Measurements from ENCODE around the gene SUSD1.

SUSD1 gene

DNA sequence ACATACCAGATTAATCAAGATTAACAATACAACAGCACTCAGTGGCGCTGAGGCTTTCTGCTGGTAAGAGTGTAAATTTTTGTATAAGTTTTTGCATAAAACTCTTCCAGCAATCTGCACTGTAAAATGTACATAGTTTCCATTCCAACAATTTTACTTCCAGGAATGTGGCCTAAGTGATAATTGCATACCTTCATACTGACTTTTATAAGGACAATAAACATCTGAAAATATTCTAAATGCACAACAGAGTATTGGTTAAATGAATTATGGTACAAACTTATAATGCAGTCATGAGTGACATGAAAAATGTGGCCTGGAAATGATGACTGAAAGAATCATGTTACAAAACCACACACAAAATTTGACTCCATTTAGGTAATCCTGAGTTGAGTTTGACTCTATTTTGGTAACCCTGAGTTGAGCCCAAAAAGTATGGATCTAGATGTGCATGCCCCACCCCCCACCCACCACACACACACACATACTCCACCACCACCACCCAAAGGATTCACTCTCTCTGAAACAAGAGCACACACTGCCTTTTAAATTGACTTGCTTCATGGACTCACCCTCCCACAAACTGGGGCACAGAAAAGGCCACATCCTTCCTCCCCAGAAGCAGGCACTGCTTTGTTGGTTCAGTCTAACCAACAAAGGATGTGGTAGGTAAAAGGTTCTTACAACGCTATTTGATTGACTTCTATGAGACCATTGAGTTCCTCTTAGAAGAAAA lies 137.6 kb downstream of the SUSD1 start:
- no peak overlapping the region for H3K4me3 ChIP-seq (ENCODE audit: low read depth, low read length)
- TF ChIP-seq, protein P1, sequence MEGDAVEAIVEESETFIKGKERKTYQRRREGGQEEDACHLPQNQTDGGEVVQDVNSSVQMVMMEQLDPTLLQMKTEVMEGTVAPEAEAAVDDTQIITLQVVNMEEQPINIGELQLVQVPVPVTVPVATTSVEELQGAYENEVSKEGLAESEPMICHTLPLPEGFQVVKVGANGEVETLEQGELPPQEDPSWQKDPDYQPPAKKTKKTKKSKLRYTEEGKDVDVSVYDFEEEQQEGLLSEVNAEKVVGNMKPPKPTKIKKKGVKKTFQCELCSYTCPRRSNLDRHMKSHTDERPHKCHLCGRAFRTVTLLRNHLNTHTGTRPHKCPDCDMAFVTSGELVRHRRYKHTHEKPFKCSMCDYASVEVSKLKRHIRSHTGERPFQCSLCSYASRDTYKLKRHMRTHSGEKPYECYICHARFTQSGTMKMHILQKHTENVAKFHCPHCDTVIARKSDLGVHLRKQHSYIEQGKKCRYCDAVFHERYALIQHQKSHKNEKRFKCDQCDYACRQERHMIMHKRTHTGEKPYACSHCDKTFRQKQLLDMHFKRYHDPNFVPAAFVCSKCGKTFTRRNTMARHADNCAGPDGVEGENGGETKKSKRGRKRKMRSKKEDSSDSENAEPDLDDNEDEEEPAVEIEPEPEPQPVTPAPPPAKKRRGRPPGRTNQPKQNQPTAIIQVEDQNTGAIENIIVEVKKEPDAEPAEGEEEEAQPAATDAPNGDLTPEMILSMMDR (IDR thresholded peaks at IDR 0.05; ENCODE audit: borderline replicate concordance, insufficient read depth, low read depth, low read length), result no peak

DNA sequence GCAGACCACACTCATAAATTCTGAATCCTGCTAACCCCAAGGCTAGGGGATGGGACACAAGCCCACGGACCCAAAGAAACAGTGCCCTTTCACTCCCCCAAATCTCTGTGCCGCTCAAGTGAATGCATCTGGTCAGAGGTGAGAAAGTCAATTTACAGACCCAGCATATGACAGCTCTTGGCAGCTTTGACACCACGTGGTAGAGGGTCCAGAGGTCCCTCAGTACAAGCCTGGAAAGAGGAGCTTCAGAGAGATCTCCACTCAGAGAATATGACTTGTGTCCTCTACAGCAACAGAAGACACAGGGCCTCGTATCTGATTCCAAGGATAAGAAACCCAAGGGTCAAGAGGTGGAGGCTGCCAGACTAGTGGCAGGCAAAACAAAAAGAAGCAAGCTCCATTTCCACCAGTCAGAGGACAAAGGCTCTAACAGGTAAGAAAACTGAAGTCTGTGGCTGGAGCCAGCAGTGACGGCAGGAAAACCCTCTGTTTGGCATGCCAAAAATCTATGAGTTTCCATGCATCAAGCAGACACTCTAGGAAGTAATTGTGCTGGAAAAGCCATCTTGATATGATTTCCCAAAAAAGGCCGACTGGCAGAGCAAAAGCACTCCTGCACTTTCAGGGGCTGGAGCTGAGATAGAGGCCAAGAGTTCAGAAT lies 139.8 kb downstream of the SUSD1 start:
- TF ChIP-seq, protein P1 (IDR thresholded peaks at IDR 0.05; ENCODE audit: borderline replicate concordance, insufficient read depth, low read depth, low read length), result no peak
- no peak overlapping the region for H3K4me3 ChIP-seq (ENCODE audit: low read depth, low read length)

DNA sequence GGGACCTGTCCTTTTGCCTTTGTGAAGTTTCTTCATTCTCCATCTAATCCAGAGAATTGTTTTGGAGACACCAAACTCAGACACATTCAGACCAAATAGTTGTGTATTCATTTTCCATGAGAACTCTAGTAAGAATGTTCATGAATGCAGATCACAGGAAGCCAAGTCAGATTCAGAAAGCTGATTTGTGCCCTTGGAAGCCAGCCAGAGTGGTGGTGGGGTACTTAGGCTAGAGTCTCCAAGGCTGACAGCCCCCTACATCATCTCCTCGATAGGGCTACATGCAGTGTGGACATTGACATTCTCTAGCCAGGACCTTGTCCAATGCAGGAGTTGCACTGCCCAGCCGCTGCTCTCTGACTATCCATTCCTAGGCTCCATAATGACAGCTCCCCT lies 140.9 kb downstream of the SUSD1 start:
- no peak overlapping the region for H3K4me3 ChIP-seq (ENCODE audit: low read depth, low read length)
- TF ChIP-seq, protein P1 (IDR thresholded peaks at IDR 0.05; ENCODE audit: borderline replicate concordance, insufficient read depth, low read depth, low read length), result no peak

DNA sequence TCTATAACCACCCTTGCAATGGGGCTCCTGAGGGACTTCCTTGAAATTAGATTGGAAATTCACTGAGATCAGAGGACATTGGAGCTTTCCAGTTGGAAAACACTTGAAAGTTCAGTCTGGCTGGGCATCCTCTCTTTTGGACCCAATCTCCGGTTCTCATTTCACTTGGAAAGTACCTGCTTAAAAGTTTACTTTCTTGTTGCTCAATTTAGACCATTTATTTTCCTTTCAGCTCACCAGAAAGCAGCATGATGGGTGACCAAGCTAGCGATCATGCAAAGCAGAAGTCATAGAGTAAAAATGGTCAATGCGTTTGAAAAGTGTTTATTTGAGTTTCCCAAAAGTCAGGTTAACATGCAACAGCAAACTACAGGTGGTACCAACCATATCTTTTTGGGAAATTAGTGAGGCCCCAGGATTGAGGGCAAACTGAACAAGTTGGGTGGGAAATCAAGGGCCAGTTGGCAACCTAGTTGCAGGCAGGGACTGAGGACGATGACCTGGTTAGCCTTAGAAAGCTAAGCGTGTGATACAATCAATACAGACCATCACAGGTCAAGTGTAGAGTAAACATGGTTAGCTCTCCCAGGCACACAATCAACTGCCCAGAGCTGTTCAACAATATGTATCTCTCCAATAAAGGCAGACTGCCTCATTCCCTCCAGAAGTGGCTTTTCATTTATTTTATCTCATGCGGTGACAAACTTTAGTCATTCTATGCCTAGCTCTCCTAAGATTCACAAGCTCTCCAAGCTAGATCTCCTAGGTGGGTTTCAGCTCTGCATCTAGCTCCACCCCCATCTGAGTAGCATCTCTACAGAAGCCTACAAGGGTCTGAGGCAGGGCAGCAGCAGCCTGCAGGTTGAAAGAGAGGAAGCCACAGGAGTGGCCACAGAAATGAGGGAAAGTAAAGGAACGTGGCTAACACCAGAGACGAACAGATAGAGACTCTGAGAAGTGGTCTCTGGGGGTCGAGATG lies 141.6 kb downstream of the SUSD1 start:
- peak overlapping the region; percentile 1 for H3K4me3 ChIP-seq (ENCODE audit: low read depth, low read length)
- TF ChIP-seq, protein P1 (IDR thresholded peaks at IDR 0.05; ENCODE audit: borderline replicate concordance, insufficient read depth, low read depth, low read length), result no peak

DNA sequence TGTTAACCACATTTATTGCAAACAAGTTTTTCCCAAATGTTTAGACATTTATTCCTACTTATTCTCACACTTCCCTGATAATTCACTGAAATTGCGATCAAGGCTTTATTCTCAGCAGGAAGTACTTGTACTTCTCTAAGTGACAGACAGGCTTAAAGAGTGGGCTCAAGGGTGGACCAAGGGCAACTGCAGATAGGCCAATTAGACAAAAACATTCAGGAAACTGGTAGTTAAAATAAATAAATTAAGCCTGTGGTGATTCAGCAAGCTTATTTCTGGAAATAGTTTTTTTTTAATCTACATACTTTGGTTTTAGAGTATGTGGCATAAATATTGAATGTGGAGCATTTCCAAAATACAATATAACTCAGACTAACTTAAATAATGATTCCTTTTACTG lies 142.4 kb downstream of the SUSD1 start:
- no peak overlapping the region for H3K4me3 ChIP-seq (ENCODE audit: low read depth, low read length)
- TF ChIP-seq, protein P1 (IDR thresholded peaks at IDR 0.05; ENCODE audit: borderline replicate concordance, insufficient read depth, low read depth, low read length), result no peak

DNA sequence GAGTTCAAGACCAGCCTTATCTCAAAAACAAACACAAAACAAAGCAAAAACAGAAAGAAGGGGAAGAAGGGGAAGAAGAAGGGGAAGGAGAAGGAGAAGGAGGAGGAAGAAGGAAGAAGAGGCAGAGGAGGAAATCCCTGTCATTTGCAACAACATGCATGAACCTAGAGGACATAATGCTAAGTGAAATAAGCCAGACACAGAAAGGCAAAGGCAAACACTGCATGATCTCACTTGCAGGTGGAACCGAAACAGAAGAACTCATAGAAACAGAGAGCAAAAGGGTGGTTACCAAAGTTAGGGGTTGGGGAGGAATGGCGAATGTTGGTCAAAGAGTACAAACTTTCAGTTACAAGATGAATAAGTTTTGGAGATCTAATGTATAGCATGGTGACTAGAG lies 143.1 kb downstream of the SUSD1 start:
- H3K4me3 ChIP-seq (ENCODE audit: low read depth, low read length), result peak overlapping the region; percentile 3
- TF ChIP-seq, protein P1 (IDR thresholded peaks at IDR 0.05; ENCODE audit: borderline replicate concordance, insufficient read depth, low read depth, low read length), result no peak
